Astrocyte (in vitro differentiated cells and primary cell): ENCODE measurements around the gene PDX1.

Experiments used
- CTCF ChIP-seq: IDR thresholded peaks from 2 replicates; pipeline ENCODE4 v1.5.1; 2011; ENCODE audit warnings: low read depth, mild to moderate bottlenecking, inconsistent platforms, low read length, moderate library complexity; ENCODE audit not compliant: insufficient read depth
- EZH2 ChIP-seq: IDR thresholded peaks from 2 replicates; pipeline ENCODE4 v1.6.1; 2012; ENCODE audit warnings: mild to moderate bottlenecking, low read length, inconsistent platforms; ENCODE audit not compliant: insufficient read depth

DNA sequence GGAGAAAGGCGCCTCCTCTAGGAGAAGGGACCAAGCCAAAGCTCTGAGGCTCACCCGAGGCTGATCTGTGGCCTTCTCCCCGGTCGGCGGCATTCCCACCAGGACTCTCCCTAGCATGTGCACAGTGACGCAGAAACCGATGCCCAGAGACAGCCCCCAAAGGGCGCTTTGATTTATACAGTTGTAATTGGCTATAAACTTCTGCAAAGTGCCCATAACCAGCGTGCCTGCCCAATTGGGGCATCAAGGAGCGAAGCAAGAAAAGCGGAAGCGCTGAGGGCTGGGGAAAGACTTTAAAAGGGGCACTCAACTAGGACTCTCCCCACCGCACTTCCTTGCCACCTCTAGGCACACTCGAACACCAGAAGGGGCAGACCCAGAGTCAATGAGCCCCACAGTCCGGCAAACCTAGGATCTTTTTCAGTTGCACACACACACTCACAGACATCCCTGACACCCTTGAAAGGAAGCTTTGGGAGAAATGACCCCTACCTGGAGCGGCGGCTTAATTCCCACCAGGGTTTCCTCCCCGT, 47.5 kb downstream of the PDX1 start:
- TF ChIP-seq CTCF (no peak), EZH2 (no peak)
